WI38 (cell line): Measurements from ENCODE around the gene OPCML.

Experiments
- H3K4me3 ChIP-seq: 2 replicates; pipeline ENCODE4 v1.5.1; 2011; ENCODE audit warnings: low read depth, mild to moderate bottlenecking, control low read depth, low read length
- CTCF ChIP-seq: IDR thresholded peaks from 2 replicates; pipeline ENCODE4 v1.5.1; 2012; ENCODE audit warnings: low read depth, mild to moderate bottlenecking, control low read depth, low read length

The OPCML gene

GRCh38 chr11:132455044-132455443 is 1077.3 kb downstream of the OPCML start:
- TF ChIP-seq CTCF = no peak

GRCh38 chr11:132453406-132453805 is 1078.9 kb downstream of the OPCML start:
- no peak overlapping the region for H3K4me3 ChIP-seq
- TF ChIP-seq CTCF = no peak

More at GRCh38 chr11:132455044-132455443, 1077.3 kb downstream of the OPCML start:
- H3K4me3 ChIP-seq = no peak overlapping the region

- TF ChIP-seq CTCF = no peak
- no peak overlapping the region for H3K4me3 ChIP-seq
These were observed 1079.7 kb downstream of the OPCML start for GRCh38 chr11:132452616-132453015.

GRCh38 chr11:132451942-132452601 is 1080.2 kb downstream of the OPCML start:
- no peak overlapping the region for H3K4me3 ChIP-seq
- no peak for TF ChIP-seq CTCF

- TF ChIP-seq CTCF = no peak
- H3K4me3 ChIP-seq = no peak overlapping the region
These were observed 1081.7 kb downstream of the OPCML start for GRCh38 chr11:132450631-132451030.

GRCh38 chr11:132448334-132448995 is 1083.8 kb downstream of the OPCML start:
- no peak overlapping the region for H3K4me3 ChIP-seq
- no peak for TF ChIP-seq CTCF

- no peak for TF ChIP-seq CTCF
- no peak overlapping the region for H3K4me3 ChIP-seq
These were observed 1084.5 kb downstream of the OPCML start for GRCh38 chr11:132447761-132448160.
